Neuronal stem cell (in vitro differentiated cells): ENCODE data around the gene ASCL2.
"Not testable (repeated sequence)": the region's sequence is repeated elsewhere in the genome, so short reads cannot be mapped to it uniquely, and the experiment has no call there.

Experiments used
- DNase-seq: peaks from one replicate; pipeline ENCODE4 v3.0.0-alpha.2; 2013; ENCODE audit warnings: low spot score
- H2AFZ ChIP-seq: one replicate; pipeline ENCODE4 v1.6.1; 2013; ENCODE audit warnings: mild to moderate bottlenecking, low read length, inconsistent platforms
- H2AK5ac ChIP-seq: 2 replicates; pipeline ENCODE4 v1.6.1; 2013; ENCODE audit warnings: low read depth, mild to moderate bottlenecking, inconsistent platforms, low read length, moderate library complexity, mixed read lengths
- H2BK120ac ChIP-seq: 2 replicates; pipeline ENCODE4 v1.6.1; 2013; ENCODE audit warnings: low read depth, mild to moderate bottlenecking, inconsistent platforms, low read length, moderate library complexity, mixed read lengths
- H2BK12ac ChIP-seq: one replicate; pipeline ENCODE4 v1.6.1; 2013; ENCODE audit warnings: low read length, inconsistent platforms
- H2BK15ac ChIP-seq: 2 replicates; pipeline ENCODE4 v1.6.1; 2013; ENCODE audit warnings: mild to moderate bottlenecking, low read length, inconsistent platforms, mixed read lengths
- H2BK5ac ChIP-seq: one replicate; pipeline ENCODE4 v1.6.1; 2013; ENCODE audit warnings: inconsistent platforms, mild to moderate bottlenecking, low read length, moderate library complexity
- H3K14ac ChIP-seq: one replicate; pipeline ENCODE4 v1.6.1; 2013; ENCODE audit warnings: low read length, inconsistent platforms
- H3K18ac ChIP-seq: 2 replicates; pipeline ENCODE4 v1.6.1; 2013; ENCODE audit warnings: low read length, inconsistent platforms
- H3K23ac ChIP-seq: 2 replicates; pipeline ENCODE4 v1.6.1; 2013; ENCODE audit warnings: low read depth, mild to moderate bottlenecking, mixed read lengths, low read length, inconsistent platforms; ENCODE audit not compliant: poor library complexity
- H3K27ac ChIP-seq: replicated peaks from 3 replicates; pipeline ENCODE4 v1.5.1; 2013; ENCODE audit warnings: low read length, inconsistent platforms
- H3K27me3 ChIP-seq, 3 experiments: 2 replicates each; pipeline ENCODE4 v1.6.1; 2013; ENCODE audit warnings: low read length in 3 of 3, mild to moderate bottlenecking in 2 of 3, inconsistent platforms in 1 of 3, low read depth in 1 of 3, mixed read lengths in 1 of 3, moderate library complexity in 1 of 3; ENCODE audit not compliant: control insufficient read depth in 3 of 3, insufficient read depth in 3 of 3
- H3K36me3 ChIP-seq, 2 donors: replicated peaks in 1 of 2; 2 replicates each; pipeline ENCODE4 v1.6.1; 2013; ENCODE audit warnings: low read length in 2 of 2; ENCODE audit not compliant: control insufficient read depth in 2 of 2, insufficient read depth in 2 of 2
- H3K4ac ChIP-seq: 2 replicates; pipeline ENCODE4 v1.6.1; 2013; ENCODE audit warnings: inconsistent platforms, mild to moderate bottlenecking, low read length, moderate library complexity
- H3K4me1 ChIP-seq, 2 donors: 1 replicate in 1 of 2; 2 replicates in 1 of 2; pipeline ENCODE4 v1.6.1; 2013; ENCODE audit warnings: low read length in 2 of 2, low read depth in 1 of 2; ENCODE audit not compliant: control insufficient read depth in 2 of 2, insufficient read depth in 1 of 2
- H3K4me2 ChIP-seq: one replicate; pipeline ENCODE4 v1.6.1; 2013; ENCODE audit warnings: mild to moderate bottlenecking, low read length, inconsistent platforms; ENCODE audit not compliant: insufficient read depth, poor library complexity, severe bottlenecking
- H3K4me3 ChIP-seq, 2 donors: 2 replicates each; pipeline ENCODE4 v1.5.1; 2013; ENCODE audit warnings: low read length in 2 of 2, mild to moderate bottlenecking in 2 of 2, inconsistent platforms in 1 of 2, moderate library complexity in 1 of 2
- H3K79me1 ChIP-seq: one replicate; pipeline ENCODE4 v1.6.1; 2013; ENCODE audit warnings: low read depth, mild to moderate bottlenecking, inconsistent platforms, low read length, moderate library complexity
- H3K9ac ChIP-seq: one replicate; pipeline ENCODE4 v1.6.1; 2013; ENCODE audit warnings: mild to moderate bottlenecking, low read depth, low read length, inconsistent platforms; ENCODE audit not compliant: poor library complexity
- H3K9me3 ChIP-seq, 2 donors: replicated peaks in 1 of 2; 2 replicates each; pipeline versions ENCODE3 to v1.6.1; 2013; ENCODE audit warnings: low read length in 2 of 2, mild to moderate bottlenecking in 2 of 2, inconsistent platforms in 1 of 2, low read depth in 1 of 2, mixed read lengths in 1 of 2, moderate library complexity in 1 of 2; ENCODE audit not compliant: control insufficient read depth in 2 of 2, insufficient read depth in 1 of 2
- H4K8ac ChIP-seq: one replicate; pipeline ENCODE4 v1.6.1; 2013; ENCODE audit warnings: low read depth, mild to moderate bottlenecking, inconsistent platforms, low read length, moderate library complexity
- H4K91ac ChIP-seq: one replicate; pipeline ENCODE4 v1.6.1; 2013; ENCODE audit warnings: low read length, low read depth, mild to moderate bottlenecking, inconsistent platforms; ENCODE audit not compliant: poor library complexity
- WGBS, 2 donors: extraction: QIAGEN DNeasy Blood & Tissue Kit; methylation state at CpG; one replicate each; pipeline ENCODE4 v1.1.7; 2013; ENCODE audit warnings: missing lambda C conversion rate in 2 of 2, mixed read lengths in 1 of 2; ENCODE audit not compliant: insufficient read length in 2 of 2, insufficient replicate concordance in 1 of 2; ENCODE audit errors: extremely low coverage in 2 of 2; 5-methylcytosine and 5-hydroxymethylcytosine counted together

Gene ASCL2

GRCh38 chr11:2289350-2289749, 19.0 kb upstream of the ASCL2 start:
- Histone ChIP-seq H3K14ac (peak overlapping the region; percentile 82), H3K27me3 (peaks cover 0 to 14% (median 2%) of the 10 kb centered on the region in 3 experiments)
- DNase-seq, result no peak

GRCh38 chr11:2287091-2287490, 16.7 kb upstream of the ASCL2 start:
- Histone ChIP-seq H4K91ac (no peak overlapping the region), H2AK5ac (no peak overlapping the region), H3K4me2 (no peak overlapping the region), H3K9me3 (no peaks in the 10 kb centered on the region), H2BK12ac (no peak overlapping the region), H2BK120ac (no peak overlapping the region), H3K36me3 (no peaks in the 10 kb centered on the region), H3K9ac (no peak overlapping the region), H3K4me1 (peaks cover 0 to 10% of the 10 kb centered on the region in 2 donors), H2BK5ac (no peak overlapping the region), H4K8ac (no peak overlapping the region), H3K79me1 (peaks cover 2% of the 10 kb centered on the region), H3K18ac (no peak overlapping the region), H3K27ac (no peak overlapping the region), H3K27me3 (peaks cover 0 to 10% (median 2%) of the 10 kb centered on the region in 3 experiments), H2BK15ac (no peak overlapping the region), H3K14ac (no peak overlapping the region), H3K4me3 (no peak overlapping the region), H3K4ac (no peak overlapping the region), H2AFZ (peak overlapping the region; percentile 22), H3K23ac (no peak overlapping the region)
- WGBS, 2 donors, result no CpG with 5 or more reads among the region's 16 CpGs
- no peak for DNase-seq

More at GRCh38 chr11:2289350-2289749, 19.0 kb upstream of the ASCL2 start:
- H3K18ac ChIP-seq, result peak overlapping the region; percentile 57
- no peak overlapping the region for H2BK12ac ChIP-seq
- H3K9me3 ChIP-seq, result no peaks in the 10 kb centered on the region
- H2BK5ac ChIP-seq, result no peak overlapping the region
- H3K4ac ChIP-seq, result no peak overlapping the region
- peaks cover 0 to 10% of the 10 kb centered on the region in 2 donors for H3K4me1 ChIP-seq
- H3K27ac ChIP-seq, result no peak overlapping the region
- H3K9ac ChIP-seq, result no peak overlapping the region
- no peaks in the 10 kb centered on the region for H3K36me3 ChIP-seq
- no peak overlapping the region for H3K4me3 ChIP-seq
- peaks cover 2% of the 10 kb centered on the region for H3K79me1 ChIP-seq
- H4K8ac ChIP-seq, result peak overlapping the region; percentile 23
- H2BK15ac ChIP-seq, result peak overlapping the region; percentile 58
- H2AFZ ChIP-seq, result no peak overlapping the region
- H2BK120ac ChIP-seq, result no peak overlapping the region
- no peak overlapping the region for H4K91ac ChIP-seq
- no CpG with 5 or more reads among the region's 6 CpGs for WGBS, 2 donors
- no peak overlapping the region for H3K23ac ChIP-seq
- no peak overlapping the region for H2AK5ac ChIP-seq
- no peak overlapping the region for H3K4me2 ChIP-seq

- not testable (repeated sequence) for H3K4me2 ChIP-seq, H2AFZ ChIP-seq, H3K14ac ChIP-seq, H4K91ac ChIP-seq, H3K23ac ChIP-seq, H2AK5ac ChIP-seq, H2BK120ac ChIP-seq, H3K36me3 ChIP-seq, H4K8ac ChIP-seq, H3K9ac ChIP-seq, H2BK5ac ChIP-seq, H3K27ac ChIP-seq, H2BK12ac ChIP-seq, H3K4me3 ChIP-seq, H3K27me3 ChIP-seq, H3K4ac ChIP-seq, H2BK15ac ChIP-seq, DNase-seq, H3K79me1 ChIP-seq, H3K18ac ChIP-seq, H3K4me1 ChIP-seq, H3K9me3 ChIP-seq
- no CpG with 5 or more reads among the region's 13 CpGs for WGBS, 2 donors
Observed at GRCh38 chr11:2286350-2286749, 16.0 kb upstream of the ASCL2 start.

GRCh38 chr11:2280208-2280607, 9.8 kb upstream of the ASCL2 start:
- H2AFZ ChIP-seq, result no peak overlapping the region
- H3K27me3 ChIP-seq, result peaks cover 0 to 14% (median under 1%) of the 10 kb centered on the region in 3 experiments
- no peak overlapping the region for H4K8ac ChIP-seq
- H2BK120ac ChIP-seq, result no peak overlapping the region
- H4K91ac ChIP-seq, result no peak overlapping the region
- H2BK5ac ChIP-seq, result no peak overlapping the region
- no peak overlapping the region for H2AK5ac ChIP-seq
- no peak overlapping the region for H3K4me2 ChIP-seq
- H3K23ac ChIP-seq, result no peak overlapping the region
- H2BK12ac ChIP-seq, result no peak overlapping the region
- no peak overlapping the region for H3K4ac ChIP-seq
- H3K9ac ChIP-seq, result no peak overlapping the region
- H3K14ac ChIP-seq, result no peak overlapping the region
- no peaks in the 10 kb centered on the region for H3K4me1 ChIP-seq
- no peaks in the 10 kb centered on the region for H3K36me3 ChIP-seq
- H3K9me3 ChIP-seq, result peaks cover 0 to 2% of the 10 kb centered on the region in 2 donors
- no peak overlapping the region for H3K4me3 ChIP-seq
- no peak overlapping the region for H2BK15ac ChIP-seq
- no peak overlapping the region for H3K18ac ChIP-seq
- no peak for DNase-seq
- H3K27ac ChIP-seq, result no peak overlapping the region
- no peaks in the 10 kb centered on the region for H3K79me1 ChIP-seq
- no CpG with 5 or more reads among the region's 2 CpGs for WGBS, 2 donors
